Measurements from ENCODE around the gene NUP188.

NUP188 gene

GRCh38 chr9:129036241-129036922 is 88.9 kb downstream of the NUP188 start, which contains the start of gene MIGA2:
TSS of gene MIGA2 (plus strand) at chr9:129036626. CDS start at chr9:129040595, 3,969 bp downstream.
- peak; percentile 99 for DNase-seq
- TF ChIP-seq CTCF (IDR thresholded peaks at IDR 0.05), result peak in 1 of 2 experiments; percentile 26
- H3K27me3 ChIP-seq, result no peaks in the 10 kb centered on the region
- H3K4me3 ChIP-seq, result peak within 1 kb of the TSS; percentile 87 to 100
- intact Hi-C loops (cut with DNase I; ENCODE audit: low total_unique reads), result no loop called here
- H3K27ac ChIP-seq, result peak within 1 kb of the TSS; percentile 74 to 90
- peaks cover 7 to 11% (median 11%) of the 10 kb centered on the region in 3 donors for H3K36me3 ChIP-seq
- peaks cover 0 to 29% (median 18%) of the 10 kb centered on the region in 4 donors for H3K4me1 ChIP-seq
- no peaks in the 10 kb centered on the region for H3K9me3 ChIP-seq

GRCh38 chr9:129036923-129037766 is 89.6 kb downstream of the NUP188 start:
- intact Hi-C loops (cut with DNase I; ENCODE audit: low total_unique reads), result no loop called here
- no peak for DNase-seq

GRCh38 chr9:129037767-129038098 is 90.2 kb downstream of the NUP188 start:
- peak overlapping the region; percentile 87 to 100 for H3K4me3 ChIP-seq
- no peaks in the 10 kb centered on the region for H3K27me3 ChIP-seq
- TF ChIP-seq CTCF (IDR thresholded peaks at IDR 0.05), result no peak
- intact Hi-C loops (cut with DNase I; ENCODE audit: low total_unique reads), result no loop called here
- H3K9me3 ChIP-seq, result no peaks in the 10 kb centered on the region
- H3K36me3 ChIP-seq, result peaks cover 21 to 25% (median 24%) of the 10 kb centered on the region in 3 donors
- peak overlapping the region; percentile 22 to 74 for H3K27ac ChIP-seq
- H3K4me1 ChIP-seq, result peaks cover 0 to 29% (median 18%) of the 10 kb centered on the region in 4 donors
- peak in 1 of 2 donors; percentile 41 for DNase-seq

More at GRCh38 chr9:129036923-129037766, 89.6 kb downstream of the NUP188 start:
- no peaks in the 10 kb centered on the region for H3K9me3 ChIP-seq
- TF ChIP-seq CTCF (IDR thresholded peaks at IDR 0.05), result no peak
- H3K27me3 ChIP-seq, result no peaks in the 10 kb centered on the region
- H3K27ac ChIP-seq, result peak overlapping the region; percentile 74 to 90
- peak overlapping the region; percentile 87 to 100 for H3K4me3 ChIP-seq
- peaks cover 15 to 19% (median 18%) of the 10 kb centered on the region in 3 donors for H3K36me3 ChIP-seq
- peaks cover 0 to 29% (median 18%) of the 10 kb centered on the region in 4 donors for H3K4me1 ChIP-seq

GRCh38 chr9:129038109-129038852 is 90.8 kb downstream of the NUP188 start:
- intact Hi-C loops (cut with DNase I; ENCODE audit: low total_unique reads), result no loop called here
- Histone ChIP-seq H3K27ac (peak overlapping the region in 1 of 2 donors; percentile 22), H3K4me3 (peak overlapping the region; percentile 87 to 100), H3K9me3 (no peaks in the 10 kb centered on the region), H3K27me3 (no peaks in the 10 kb centered on the region), H3K4me1 (peaks cover 0 to 29% (median 18%) of the 10 kb centered on the region in 4 donors), H3K36me3 (peaks cover 23 to 30% (median 27%) of the 10 kb centered on the region in 3 donors)
- TF ChIP-seq CTCF (IDR thresholded peaks at IDR 0.05), result no peak
- no peak for DNase-seq

- Histone ChIP-seq H3K4me3 (no peak overlapping the region), H3K27me3 (no peaks in the 10 kb centered on the region), H3K36me3 (peaks cover 34 to 49% (median 44%) of the 10 kb centered on the region in 3 donors), H3K4me1 (peaks cover 0 to 29% (median 18%) of the 10 kb centered on the region in 4 donors), H3K9me3 (no peaks in the 10 kb centered on the region), H3K27ac (no peak overlapping the region)
- no peak for DNase-seq
- intact Hi-C loops (cut with DNase I; ENCODE audit: low total_unique reads), result no loop called here
- TF ChIP-seq CTCF (IDR thresholded peaks at IDR 0.05), result no peak
Measured at GRCh38 chr9:129040113-129040643, 92.7 kb downstream of the NUP188 start.
